Keratinocyte (primary cell): ENCODE results near the gene FHIT. TPM values are rescaled to one million over a fixed set of nuclear protein-coding genes. Genes with fewer than 3 reads are reported as not detected.

Experiments used
- DNase-seq: peaks from one replicate; pipeline ENCODE4 v3.0.0-alpha.2; 2011; ENCODE audit warnings: low read depth, missing footprints, low spot score
- FAIRE-seq: peaks from 2 replicates; lab custom pipeline; 2011; peaks lifted over from hg19 to GRCh38; lab: Jason Lieb, UNC
- H2AFZ ChIP-seq: 2 replicates; pipeline ENCODE4 v1.6.0; 2012; ENCODE audit warnings: low read length, control low read depth, inconsistent platforms; ENCODE audit not compliant: control insufficient read depth
- H3K27ac ChIP-seq: 2 replicates; pipeline ENCODE4 v1.5.1; 2011; ENCODE audit warnings: low read length; ENCODE audit not compliant: control insufficient read depth, insufficient read depth
- H3K27me3 ChIP-seq: 3 replicates; pipeline ENCODE4 v1.6.0; 2011; ENCODE audit warnings: low read length; ENCODE audit not compliant: control insufficient read depth, insufficient read depth; ENCODE audit errors: extremely low read depth
- H3K36me3 ChIP-seq, 2 experiments: 2 replicates in 1 of 2; 3 replicates in 1 of 2; pipeline ENCODE4 v1.5.1; 2011; ENCODE audit warnings: low read length in 2 of 2, mild to moderate bottlenecking in 1 of 2; ENCODE audit not compliant: control insufficient read depth in 2 of 2, insufficient read depth in 2 of 2; ENCODE audit errors: extremely low read depth in 1 of 2
- H3K4me1 ChIP-seq: 3 replicates; pipeline ENCODE4 v1.5.1; 2011; ENCODE audit warnings: low read length; ENCODE audit not compliant: control insufficient read depth, insufficient read depth; ENCODE audit errors: extremely low read depth
- H3K4me2 ChIP-seq: 3 replicates; pipeline ENCODE4 v1.6.0; 2011; ENCODE audit warnings: low read depth, low read length; ENCODE audit not compliant: control insufficient read depth, insufficient read depth; ENCODE audit errors: extremely low read depth
- H3K4me3 ChIP-seq, 3 experiments: fragments of 200-600 bp in 1 of 3; sonication (generic) in 1 of 3; 2 replicates in 2 of 3; 3 replicates in 1 of 3; pipeline ENCODE4 v1.5.1; 2011 to 2016; ENCODE audit warnings: low read length in 3 of 3, mild to moderate bottlenecking in 3 of 3, control low read depth in 2 of 3, inconsistent platforms in 1 of 3, low read depth in 1 of 3, mixed read lengths in 1 of 3, mixed run types in 1 of 3, moderate library complexity in 1 of 3; ENCODE audit not compliant: control insufficient read depth in 2 of 3, insufficient read depth in 2 of 3; ENCODE audit errors: extremely low read depth in 1 of 3
- H3K79me2 ChIP-seq: 2 replicates; pipeline ENCODE4 v1.6.0; 2012; ENCODE audit warnings: low read length; ENCODE audit not compliant: control insufficient read depth, insufficient read depth
- H3K9ac ChIP-seq: 3 replicates; pipeline ENCODE4 v1.6.0; 2011; ENCODE audit warnings: low read length; ENCODE audit not compliant: control insufficient read depth, insufficient read depth; ENCODE audit errors: extremely low read depth
- H3K9me1 ChIP-seq: 3 replicates; pipeline ENCODE4 v1.6.0; 2011; ENCODE audit warnings: low read length; ENCODE audit not compliant: control insufficient read depth, insufficient read depth; ENCODE audit errors: extremely low read depth
- H3K9me3 ChIP-seq: 2 replicates; pipeline ENCODE4 v1.5.1; 2012; ENCODE audit warnings: low read depth, low read length; ENCODE audit not compliant: control insufficient read depth
- H4K20me1 ChIP-seq: 3 replicates; pipeline ENCODE4 v1.6.0; 2011; ENCODE audit warnings: low read length; ENCODE audit not compliant: control insufficient read depth, insufficient read depth; ENCODE audit errors: extremely low read depth
- CTCF ChIP-seq, 3 experiments: IDR thresholded peaks in 1 of 3; conservative IDR thresholded peaks in 1 of 3; optimal IDR thresholded peaks in 1 of 3; 2 replicates in 2 of 3; 3 replicates in 1 of 3; pipeline versions ENCODE3 to v1.5.1; 2011; ENCODE audit warnings: low read length in 3 of 3, mild to moderate bottlenecking in 3 of 3, moderate library complexity in 2 of 3, control low read depth in 1 of 3, inconsistent platforms in 1 of 3; ENCODE audit not compliant: insufficient read depth in 2 of 3; ENCODE audit errors: extremely low read depth in 1 of 3
- EZH2 ChIP-seq: IDR thresholded peaks from one replicate; pipeline ENCODE4 v1.6.1; 2012; ENCODE audit warnings: inconsistent platforms, mild to moderate bottlenecking, low read length, moderate library complexity
- dilution Hi-C: fragments of 300-500 bp; cut with MboI; formaldehyde crosslinking; loops from one replicate; pipeline ENCODE4 v1.7.0; 2020; ENCODE audit warnings: low sequenced_read_pairs; ENCODE audit not compliant: extremely low pct_ligation_motif_present
- polyA plus RNA-seq, 5 experiments: library from polyadenylated mRNA; depleted of rRNA in 3 of 5; stranded (reverse) in 3 of 5; stranded (forward) in 1 of 5; unstranded in 1 of 5; fragments of >200 nt; gene quantifications; 1 replicate in 1 of 5; 2 replicates in 3 of 5; 3 replicates in 1 of 5; pipeline versions ENCODE4 v1.2.1 to v1.2.3, GENCODE V29; 2011 to 2012; ENCODE audit warnings: missing spikeins in 2 of 5, low read depth in 1 of 5, low replicate concordance in 1 of 5

The FHIT gene
- polyA plus RNA-seq, 1 donor (not counting 4 experiments of a cell fraction or from before 2014, with no cell fraction given): 2.2 TPM

- H3K9ac ChIP-seq: no peak overlapping the region
- no peaks in the 10 kb centered on the region for H3K9me3 ChIP-seq
- TF ChIP-seq EZH2 (no peak), CTCF (optimal IDR thresholded peaks at IDR 0.05 in 1 of 3, IDR thresholded peaks at IDR 0.05 in 1 of 3, conservative IDR thresholded peaks at IDR 0.05 in 1 of 3; ENCODE audit: extremely low read depth in 1 of 3, insufficient read depth in 2 of 3, low read length in 3 of 3) (no peak)
- no peaks in the 10 kb centered on the region for H3K27me3 ChIP-seq
- dilution Hi-C loops: no loop called here
- H3K4me2 ChIP-seq: no peak overlapping the region
- DNase-seq: no peak
- no peak overlapping the region for H3K4me3 ChIP-seq
- no peak overlapping the region for H3K27ac ChIP-seq
- no peaks in the 10 kb centered on the region for H3K9me1 ChIP-seq
- H2AFZ ChIP-seq: no peak overlapping the region
- no peaks in the 10 kb centered on the region for H4K20me1 ChIP-seq
- FAIRE-seq: no peak
- H3K36me3 ChIP-seq: no peaks in the 10 kb centered on the region
- H3K4me1 ChIP-seq: no peaks in the 10 kb centered on the region
- no peaks in the 10 kb centered on the region for H3K79me2 ChIP-seq
Observed at GRCh38 chr3:61239871-61240270, 11.4 kb downstream of the FHIT start.

GRCh38 chr3:61237858-61238257 is 13.4 kb downstream of the FHIT start:
- TF ChIP-seq CTCF (optimal IDR thresholded peaks at IDR 0.05 in 1 of 3, IDR thresholded peaks at IDR 0.05 in 1 of 3, conservative IDR thresholded peaks at IDR 0.05 in 1 of 3; ENCODE audit: extremely low read depth in 1 of 3, insufficient read depth in 2 of 3, low read length in 3 of 3): no peak
- no peak for TF ChIP-seq EZH2
- Histone ChIP-seq H4K20me1 (no peaks in the 10 kb centered on the region), H3K27ac (no peak overlapping the region), H3K79me2 (no peaks in the 10 kb centered on the region), H3K9me1 (no peaks in the 10 kb centered on the region), H3K9ac (no peak overlapping the region), H2AFZ (no peak overlapping the region), H3K36me3 (no peaks in the 10 kb centered on the region), H3K27me3 (no peaks in the 10 kb centered on the region), H3K9me3 (no peaks in the 10 kb centered on the region), H3K4me2 (no peak overlapping the region), H3K4me1 (no peaks in the 10 kb centered on the region), H3K4me3 (no peak overlapping the region)
- no peak for DNase-seq
- FAIRE-seq: no peak
- dilution Hi-C loops: no loop called here
